Psoas muscle (tissue), 8 donors: Measurements from ENCODE around the gene TERT. TPM values are rescaled to one million over a fixed set of nuclear protein-coding genes. Genes with fewer than 3 reads are reported as not detected.

Experiments
- ATAC-seq, 4 donors: fragments of 200-7000 bp; cut with Tn5 transposase; one replicate each; pipeline ENCODE4 v1.9.1; 2020; ENCODE audit warnings: moderate library complexity in 3 of 4, mild to moderate bottlenecking in 2 of 4
- DNase-seq, 2 donors: peaks; one replicate each; pipeline ENCODE4 v3.0.0-alpha.2; 2020
- H3K27ac ChIP-seq: fragments of 200-600 bp; one replicate; pipeline ENCODE4 v1.8.0; 2022
- H3K27me3 ChIP-seq, 3 donors: fragments of 200-600 bp in 1 of 3; one replicate each; pipeline versions ENCODE4 v1.6.1 to v1.8.0; 2013 to 2022; ENCODE audit warnings: low read length in 2 of 3, mild to moderate bottlenecking in 2 of 3, moderate library complexity in 1 of 3; ENCODE audit not compliant: insufficient read depth in 3 of 3
- H3K36me3 ChIP-seq, 2 donors: fragments of 200-600 bp in 1 of 2; one replicate each; pipeline versions ENCODE4 v1.6.1 to v1.8.0; 2013 to 2022; ENCODE audit warnings: low read depth in 1 of 2, mild to moderate bottlenecking in 1 of 2, moderate library complexity in 1 of 2; ENCODE audit not compliant: insufficient read depth in 1 of 2
- H3K4me1 ChIP-seq: fragments of 200-600 bp; one replicate; pipeline ENCODE4 v1.8.0; 2022
- H3K4me3 ChIP-seq: fragments of 200-600 bp; one replicate; pipeline ENCODE4 v1.8.0; 2022; ENCODE audit warnings: mild to moderate bottlenecking
- H3K9me3 ChIP-seq: fragments of 200-600 bp; one replicate; pipeline ENCODE4 v1.8.0; 2022
- WGBS, 3 donors: extraction: QIAGEN DNeasy Blood & Tissue Kit; methylation state at CpG; one replicate each; pipeline versions ENCODE4 v1.1.6 to v1.1.7; 2013; 5-methylcytosine and 5-hydroxymethylcytosine counted together
- intact Hi-C, 2 donors: fragments of 100-400 bp; cut with DNase I; formaldehyde crosslinking; loops; one replicate each; pipeline versions ENCODE4 v1.11.0 to v1.14.2; 2022
- polyA plus RNA-seq, 3 donors: library from polyadenylated mRNA; stranded (reverse); fragments of 200-250 nt; gene quantifications; one replicate each; pipeline ENCODE4 v1.2.3, GENCODE V29; 2013
- total RNA-seq, 4 donors: library from RNA; stranded (reverse); fragmentation: NEBNext Ultra II Directional in 2 of 4; extraction: Animal tissue kit (Norgen Biotek cat#: 25700) in 2 of 4; gene quantifications; one replicate each; pipeline versions ENCODE4 v1.2.1 to v1.2.4, GENCODE V29; 2021 to 2023
- TF ChIP-seq, protein P1 (sequence below): fragments of 200-600 bp; IDR thresholded peaks from one replicate; pipeline ENCODE4 v1.8.0; 2022; ENCODE audit warnings: antibody characterized with exemption
- donor health status: healthy with polysubstance abuse.
- donor health status: DM: no; HTN: no; CAD: no; lungs with moderate emphysema.
- donor health status: Bipolar disorder and iron deficiency.
- donor health status: healthy.
- donor health status: DM: yes; HTN: yes; CAD: no.
- donor health status: DM: no; HTN: no; CAD: no.
- donor health status: DM: no; HTN: no; CAD: no.
- donor health status: DM: yes; HTN: yes; CAD: no.

TERT gene
- total and polyA plus RNA-seq, 7 donors: not detected

DNA sequence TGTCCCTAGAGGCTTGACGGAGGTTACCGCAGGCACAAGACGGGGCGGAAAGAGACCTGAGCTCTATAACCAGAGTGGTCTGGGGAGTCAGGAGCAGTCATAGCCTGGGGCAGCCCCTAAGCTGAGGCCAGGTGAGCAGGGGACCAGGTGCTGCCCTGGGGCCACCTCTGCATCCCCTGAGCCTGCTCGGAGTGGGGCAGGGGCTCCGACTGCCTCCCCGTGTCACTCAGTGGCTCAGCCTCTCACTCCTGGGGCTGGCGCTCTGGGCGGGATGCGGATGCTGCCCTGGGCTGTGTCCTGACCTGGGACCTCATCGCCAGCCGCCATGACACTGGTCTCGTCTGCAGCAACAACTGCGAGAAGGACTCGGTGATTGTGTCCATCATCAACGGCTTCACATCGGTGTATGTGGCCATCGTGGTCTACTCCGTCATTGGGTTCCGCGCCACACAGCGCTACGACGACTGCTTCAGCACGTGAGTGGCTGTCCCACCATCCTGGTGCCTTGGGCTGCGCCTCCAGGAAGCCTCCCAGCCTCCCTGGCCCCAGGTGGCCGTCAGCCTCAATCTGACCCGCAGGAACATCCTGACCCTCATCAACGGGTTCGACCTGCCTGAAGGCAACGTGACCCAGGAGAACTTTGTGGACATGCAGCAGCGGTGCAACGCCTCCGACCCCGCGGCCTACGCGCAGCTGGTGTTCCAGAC is 78.5 kb downstream of the TERT start:
- no peak overlapping the region for H3K4me3 ChIP-seq
- no peaks in the 10 kb centered on the region for H3K9me3 ChIP-seq
- DNase-seq (peak; percentile 11 to 23), ATAC-seq (no peak)
- no peak overlapping the region for H3K27ac ChIP-seq
- intact Hi-C loops: no loop called here
- no peaks in the 10 kb centered on the region for H3K4me1 ChIP-seq
- WGBS, 3 donors: 91 to 93% (median 91%) methylated on average over 38 of the region's 38 CpGs
- no peaks in the 10 kb centered on the region for H3K36me3 ChIP-seq
- H3K27me3 ChIP-seq: peaks cover 0 to 18% (median 4%) of the 10 kb centered on the region in 3 donors
- TF ChIP-seq, protein P1, sequence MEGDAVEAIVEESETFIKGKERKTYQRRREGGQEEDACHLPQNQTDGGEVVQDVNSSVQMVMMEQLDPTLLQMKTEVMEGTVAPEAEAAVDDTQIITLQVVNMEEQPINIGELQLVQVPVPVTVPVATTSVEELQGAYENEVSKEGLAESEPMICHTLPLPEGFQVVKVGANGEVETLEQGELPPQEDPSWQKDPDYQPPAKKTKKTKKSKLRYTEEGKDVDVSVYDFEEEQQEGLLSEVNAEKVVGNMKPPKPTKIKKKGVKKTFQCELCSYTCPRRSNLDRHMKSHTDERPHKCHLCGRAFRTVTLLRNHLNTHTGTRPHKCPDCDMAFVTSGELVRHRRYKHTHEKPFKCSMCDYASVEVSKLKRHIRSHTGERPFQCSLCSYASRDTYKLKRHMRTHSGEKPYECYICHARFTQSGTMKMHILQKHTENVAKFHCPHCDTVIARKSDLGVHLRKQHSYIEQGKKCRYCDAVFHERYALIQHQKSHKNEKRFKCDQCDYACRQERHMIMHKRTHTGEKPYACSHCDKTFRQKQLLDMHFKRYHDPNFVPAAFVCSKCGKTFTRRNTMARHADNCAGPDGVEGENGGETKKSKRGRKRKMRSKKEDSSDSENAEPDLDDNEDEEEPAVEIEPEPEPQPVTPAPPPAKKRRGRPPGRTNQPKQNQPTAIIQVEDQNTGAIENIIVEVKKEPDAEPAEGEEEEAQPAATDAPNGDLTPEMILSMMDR: no peak

DNA sequence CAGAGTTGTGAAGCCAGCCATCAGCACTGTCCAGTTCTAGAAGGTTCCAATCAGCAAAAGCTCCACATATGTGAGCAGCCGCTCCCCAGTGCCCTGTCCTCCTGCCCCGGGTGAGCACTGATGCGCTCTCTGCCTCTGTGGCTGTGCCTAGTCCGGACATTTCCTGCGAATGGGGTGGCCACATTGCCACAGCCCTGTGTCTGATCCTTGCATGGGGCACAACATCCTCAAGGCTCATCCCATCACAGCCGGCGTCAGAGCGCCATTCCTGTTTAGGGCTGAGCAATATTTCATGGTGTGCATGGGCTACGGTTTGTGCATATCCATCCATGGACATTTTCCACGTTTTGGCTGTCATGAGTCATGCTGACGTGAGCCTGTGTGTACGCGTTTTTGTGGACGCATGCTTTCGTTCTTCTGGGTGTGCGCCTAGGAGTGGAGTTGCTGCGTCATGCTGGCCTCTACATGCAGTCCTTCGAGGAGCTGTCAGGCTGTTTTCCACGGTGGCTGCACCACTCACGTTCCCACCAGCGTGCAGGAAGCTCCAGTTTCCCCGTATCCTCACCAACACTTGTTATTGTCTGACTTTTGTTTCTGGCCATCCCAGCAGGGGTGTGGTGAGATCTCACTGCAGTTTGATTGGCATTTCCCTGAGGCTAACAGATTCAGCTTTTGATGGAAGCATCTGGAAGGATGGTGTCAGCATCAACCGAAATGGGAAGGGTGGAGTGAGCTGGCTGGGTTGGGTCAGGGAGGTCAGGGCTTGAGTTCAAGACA is 79.4 kb downstream of the TERT start:
- TF ChIP-seq, protein P1: no peak
- intact Hi-C loops: no loop called here
- H3K4me1 ChIP-seq: no peaks in the 10 kb centered on the region
- H3K36me3 ChIP-seq: no peaks in the 10 kb centered on the region
- ATAC-seq (no peak), DNase-seq (peak in 1 of 2 donors; percentile 32)
- no peak overlapping the region for H3K4me3 ChIP-seq
- H3K9me3 ChIP-seq: no peaks in the 10 kb centered on the region
- peaks cover 0 to 15% (median 4%) of the 10 kb centered on the region in 3 donors for H3K27me3 ChIP-seq
- 93 to 94% (median 93%) methylated on average over 23 of the region's 23 CpGs for WGBS, 3 donors
- H3K27ac ChIP-seq: no peak overlapping the region

DNA sequence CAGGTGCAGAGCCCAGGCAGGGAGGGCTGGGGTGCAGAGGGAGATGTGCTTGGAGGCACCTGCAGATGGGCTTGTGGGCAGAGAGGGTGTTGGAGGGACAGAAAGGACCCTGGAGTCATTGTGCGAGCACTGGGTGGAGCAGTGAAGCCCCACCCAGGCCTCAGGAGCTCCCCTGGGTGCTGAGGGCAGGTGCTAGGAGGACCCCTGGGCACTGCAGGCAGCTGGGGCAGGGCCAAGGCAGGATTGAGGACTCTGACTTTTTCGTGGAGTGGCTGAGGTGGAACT is 80.0 kb downstream of the TERT start:
- WGBS, 3 donors: 50 to 80% (median 64%) methylated on average over 2 of the region's 2 CpGs
- Histone ChIP-seq H3K27ac (no peak overlapping the region), H3K4me1 (no peaks in the 10 kb centered on the region), H3K36me3 (no peaks in the 10 kb centered on the region), H3K4me3 (no peak overlapping the region), H3K9me3 (no peaks in the 10 kb centered on the region), H3K27me3 (peaks cover 0 to 13% (median 4%) of the 10 kb centered on the region in 3 donors)
- intact Hi-C loops: no loop called here
- TF ChIP-seq, protein P1: no peak
- DNase-seq: no peak
- ATAC-seq: no peak

DNA sequence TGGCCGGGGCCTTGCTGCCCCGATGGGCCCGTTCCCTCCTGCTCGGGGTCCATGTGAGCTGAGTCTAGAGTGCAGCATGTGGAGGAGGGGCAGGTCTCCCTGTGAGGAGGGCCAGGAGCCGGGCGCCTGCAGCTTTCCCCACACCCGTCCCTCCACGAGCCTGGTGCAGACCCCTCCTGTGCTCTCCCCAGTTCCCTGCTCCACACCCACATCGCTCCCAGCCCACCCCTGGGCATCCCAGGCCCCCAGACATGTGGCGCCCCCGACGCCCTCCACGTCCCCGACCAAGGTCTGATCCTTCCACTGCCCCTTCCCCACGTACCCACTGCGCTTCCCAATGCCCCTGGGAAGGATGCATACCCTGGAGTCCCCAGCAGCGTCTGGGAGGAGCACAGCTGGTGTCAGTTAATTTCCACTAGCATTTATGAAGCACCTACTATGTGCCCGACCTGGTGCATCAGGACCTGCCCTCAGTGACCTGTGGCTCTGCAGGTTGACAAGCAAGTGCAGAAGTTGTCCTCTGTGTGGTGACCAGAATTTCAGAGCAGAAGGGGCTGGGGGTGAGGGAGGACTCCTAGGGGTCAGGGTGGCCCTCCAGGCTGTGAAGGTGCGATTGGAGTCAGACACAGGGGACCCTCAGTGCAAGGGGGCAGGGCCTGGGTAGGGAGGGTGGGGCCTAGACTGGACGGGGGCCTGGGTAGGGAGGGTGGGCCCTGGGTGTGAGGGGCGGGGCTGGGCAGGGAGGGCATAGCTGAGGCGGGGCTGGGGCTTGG is 80.5 kb downstream of the TERT start:
- DNase-seq: peak; percentile 8 to 41
- Histone ChIP-seq H3K27ac (no peak overlapping the region), H3K27me3 (peaks cover 0 to 14% (median 4%) of the 10 kb centered on the region in 3 donors), H3K4me3 (no peak overlapping the region), H3K4me1 (no peaks in the 10 kb centered on the region), H3K36me3 (no peaks in the 10 kb centered on the region), H3K9me3 (no peaks in the 10 kb centered on the region)
- ATAC-seq: no peak
- 68 to 76% (median 72%) methylated on average over 19 to 22 of the region's 22 CpGs for WGBS, 3 donors
- intact Hi-C loops: no loop called here
- TF ChIP-seq, protein P1: no peak
